WTC11 (cell line): ENCODE results near the gene FCN2. TPM values are rescaled to one million over a fixed set of nuclear protein-coding genes. Genes with fewer than 3 reads are reported as not detected.

ENCODE experiments used
- ATAC-seq: fragments of 200-7000 bp; cut with Tn5 transposase; 2 replicates; pipeline ENCODE4 v1.10.0; 2021; ENCODE audit warnings: mild to moderate bottlenecking, moderate library complexity
- CTCF ChIA-PET: fragments of 300-600 bp; sonication (Branson Sonifier 250); formaldehyde crosslinking; loops from one replicate; lab custom pipeline; 2021; ENCODE audit warnings: antibody characterized with exemption; lab: Charles Lee
- POLR2A ChIA-PET: fragments of 350-600 bp; sonication (Branson Sonifier 250); formaldehyde crosslinking; loops from one replicate; lab custom pipeline; 2021; ENCODE audit warnings: antibody characterized with exemption; lab: Charles Lee
- DNase-seq: peaks from one replicate; pipeline ENCODE4 v3.0.0; 2021; ENCODE audit warnings: low spot score
- H3K27ac Mint-ChIP-seq: 2 replicates; pipeline ENCODE4 v1.8.0; 2021; ENCODE audit warnings: mixed read lengths
- H3K27me3 Mint-ChIP-seq: 2 replicates; pipeline ENCODE4 v1.8.0; 2021; ENCODE audit warnings: low read depth, mild to moderate bottlenecking, moderate library complexity, mixed read lengths
- H3K36me3 Mint-ChIP-seq: 2 replicates; pipeline ENCODE4 v1.8.0; 2021; ENCODE audit warnings: mixed read lengths
- H3K4me1 Mint-ChIP-seq: 2 replicates; pipeline ENCODE4 v1.8.0; 2022; ENCODE audit warnings: mixed read lengths
- H3K4me3 Mint-ChIP-seq: 2 replicates; pipeline ENCODE4 v1.8.0; 2021; ENCODE audit warnings: mild to moderate bottlenecking, moderate library complexity, mixed read lengths
- H3K9me3 Mint-ChIP-seq: 2 replicates; pipeline ENCODE4 v1.8.0; 2021; ENCODE audit warnings: mixed read lengths
- ARID4B ChIP-seq: sonication (generic); formaldehyde crosslinking; IDR thresholded peaks from 2 replicates; pipeline ENCODE4 v1.8.0; 2023; ENCODE audit warnings: missing genetic modification reagents, mild to moderate bottlenecking, borderline replicate concordance
- ATF3 ChIP-seq: sonication (generic); formaldehyde crosslinking; conservative IDR thresholded peaks from 2 replicates; pipeline ENCODE4 v1.8.1; 2022; ENCODE audit warnings: mild to moderate bottlenecking, missing genetic modification reagents
- E2F4 ChIP-seq: sonication (generic); formaldehyde crosslinking; IDR thresholded peaks from 2 replicates; pipeline ENCODE4 v1.8.1; 2022; ENCODE audit warnings: low read depth, mild to moderate bottlenecking, moderate library complexity, missing genetic modification reagents, borderline replicate concordance
- MYBL2 ChIP-seq: sonication (generic); formaldehyde crosslinking; IDR thresholded peaks from 2 replicates; pipeline ENCODE4 v1.8.1; 2023; ENCODE audit warnings: mild to moderate bottlenecking, moderate library complexity, missing genetic modification reagents
- NFE2L1 ChIP-seq: sonication (generic); formaldehyde crosslinking; IDR thresholded peaks from 2 replicates; pipeline ENCODE4 v1.8.1; 2023; ENCODE audit warnings: missing genetic modification reagents
- PRRX2 ChIP-seq: fragments of 250-450 bp; sonication (Bioruptor Pico); IDR thresholded peaks from 2 replicates; pipeline ENCODE4 v1.8.0; 2021; ENCODE audit warnings: mild to moderate bottlenecking
- SP1 ChIP-seq: sonication (generic); formaldehyde crosslinking; conservative IDR thresholded peaks from 2 replicates; pipeline ENCODE4 v1.8.1; 2022; ENCODE audit warnings: missing genetic modification reagents
- USF2 ChIP-seq: sonication (generic); formaldehyde crosslinking; IDR thresholded peaks from 2 replicates; pipeline ENCODE4 v1.8.1; 2023; ENCODE audit warnings: mild to moderate bottlenecking, missing genetic modification reagents, moderate library complexity
- ZBTB21 ChIP-seq: sonication (generic); formaldehyde crosslinking; IDR thresholded peaks from 2 replicates; pipeline ENCODE4 v1.8.1; 2023; ENCODE audit warnings: mild to moderate bottlenecking, missing genetic modification reagents, borderline replicate concordance
- ZNF671 ChIP-seq: fragments of 250-450 bp; sonication (Bioruptor Pico); IDR thresholded peaks from 2 replicates; pipeline ENCODE4 v1.8.0; 2021; ENCODE audit warnings: mild to moderate bottlenecking
- total RNA-seq: library from RNA; stranded (reverse); gene quantifications from 3 replicates; pipeline ENCODE4 v1.2.3, GENCODE V29; 2021
- TF ChIP-seq, protein P1 (sequence below): sonication (generic); formaldehyde crosslinking; IDR thresholded peaks from 2 replicates; pipeline ENCODE4 v1.8.1; 2023; ENCODE audit warnings: mild to moderate bottlenecking, missing genetic modification reagents
- TF ChIP-seq, protein P2 (sequence below): sonication (generic); formaldehyde crosslinking; IDR thresholded peaks from 2 replicates; pipeline ENCODE4 v1.8.1; 2022; ENCODE audit warnings: mild to moderate bottlenecking, moderate library complexity, missing genetic modification reagents

The FCN2 gene
- total RNA-seq, 1 experiment from 2014 or later, result not detected

DNA sequence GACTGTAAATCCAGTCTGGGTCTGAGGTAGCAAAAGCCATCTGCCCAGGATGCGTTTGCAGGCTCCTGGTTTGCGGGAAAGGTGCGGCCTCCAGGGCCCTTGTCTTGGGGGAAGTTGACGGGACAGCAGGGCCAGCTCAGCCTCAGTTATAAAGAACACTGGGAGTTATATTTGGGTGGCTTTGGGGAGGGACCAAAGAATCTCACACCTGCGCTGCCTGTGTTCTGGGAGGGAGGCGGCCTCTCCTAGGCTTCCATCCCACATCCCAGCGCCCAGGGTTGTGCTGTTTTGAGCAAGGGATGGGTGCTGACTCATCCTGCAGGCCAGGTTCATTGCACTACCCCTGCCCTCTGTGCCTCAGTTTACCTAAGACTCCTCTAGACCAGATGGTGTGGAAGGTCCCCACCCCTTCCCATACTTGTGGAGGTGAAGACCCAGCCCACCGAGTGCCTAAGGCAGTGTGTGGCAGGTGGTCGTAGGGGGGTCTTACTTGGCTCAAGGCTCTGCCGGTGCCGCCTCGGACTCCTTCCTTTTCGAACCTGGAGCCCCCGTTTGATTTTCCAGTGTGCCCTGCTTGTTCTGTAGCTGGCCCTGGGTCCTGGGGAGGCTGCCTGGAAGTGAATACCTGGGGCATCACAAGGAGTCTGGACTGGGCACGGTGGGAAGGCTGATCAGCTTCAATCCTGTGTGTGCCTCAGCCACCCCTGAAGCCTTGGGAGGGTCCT lies 39.3 kb upstream of the FCN2 start:
- H3K27ac Mint-ChIP-seq, result no peak overlapping the region
- no peak for ATAC-seq
- H3K36me3 Mint-ChIP-seq, result no peaks in the 10 kb centered on the region
- TF ChIP-seq SP1 (CRISPR knock-in tag) (no peak), E2F4 (CRISPR knock-in tag) (no peak), ATF3 (no peak), ZBTB21 (CRISPR knock-in tag) (no peak), PRRX2 (CRISPR knock-in tag) (no peak), ARID4B (CRISPR knock-in tag) (no peak), ZNF671 (CRISPR knock-in tag) (no peak), MYBL2 (CRISPR knock-in tag) (no peak)
- TF ChIP-seq, protein P1, sequence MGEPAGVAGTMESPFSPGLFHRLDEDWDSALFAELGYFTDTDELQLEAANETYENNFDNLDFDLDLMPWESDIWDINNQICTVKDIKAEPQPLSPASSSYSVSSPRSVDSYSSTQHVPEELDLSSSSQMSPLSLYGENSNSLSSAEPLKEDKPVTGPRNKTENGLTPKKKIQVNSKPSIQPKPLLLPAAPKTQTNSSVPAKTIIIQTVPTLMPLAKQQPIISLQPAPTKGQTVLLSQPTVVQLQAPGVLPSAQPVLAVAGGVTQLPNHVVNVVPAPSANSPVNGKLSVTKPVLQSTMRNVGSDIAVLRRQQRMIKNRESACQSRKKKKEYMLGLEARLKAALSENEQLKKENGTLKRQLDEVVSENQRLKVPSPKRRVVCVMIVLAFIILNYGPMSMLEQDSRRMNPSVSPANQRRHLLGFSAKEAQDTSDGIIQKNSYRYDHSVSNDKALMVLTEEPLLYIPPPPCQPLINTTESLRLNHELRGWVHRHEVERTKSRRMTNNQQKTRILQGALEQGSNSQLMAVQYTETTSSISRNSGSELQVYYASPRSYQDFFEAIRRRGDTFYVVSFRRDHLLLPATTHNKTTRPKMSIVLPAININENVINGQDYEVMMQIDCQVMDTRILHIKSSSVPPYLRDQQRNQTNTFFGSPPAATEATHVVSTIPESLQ (CRISPR knock-in tag), result no peak
- TF ChIP-seq, protein P2, sequence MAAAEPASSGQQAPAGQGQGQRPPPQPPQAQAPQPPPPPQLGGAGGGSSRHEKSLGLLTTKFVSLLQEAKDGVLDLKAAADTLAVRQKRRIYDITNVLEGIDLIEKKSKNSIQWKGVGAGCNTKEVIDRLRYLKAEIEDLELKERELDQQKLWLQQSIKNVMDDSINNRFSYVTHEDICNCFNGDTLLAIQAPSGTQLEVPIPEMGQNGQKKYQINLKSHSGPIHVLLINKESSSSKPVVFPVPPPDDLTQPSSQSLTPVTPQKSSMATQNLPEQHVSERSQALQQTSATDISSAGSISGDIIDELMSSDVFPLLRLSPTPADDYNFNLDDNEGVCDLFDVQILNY (CRISPR knock-in tag), result no peak
- TF ChIP-seq, all 79 proteins: peak for 0
- Mint-ChIP-seq H3K4me1 (no peaks in the 10 kb centered on the region), H3K9me3 (no peaks in the 10 kb centered on the region), H3K27me3 (no peaks in the 10 kb centered on the region), H3K4me3 (no peak overlapping the region)
- POLR2A ChIA-PET, result no interaction called here
- CTCF ChIA-PET, result interaction anchor here (2.4 kb wide), 1 partner anchor 63 kb away, joined by 10 read pairs; no protein-coding TSS in a partner anchor
- DNase-seq, result no peak

- CTCF ChIA-PET, result no interaction called here
- POLR2A ChIA-PET, result no interaction called here
- no peak for ATAC-seq
- no peaks in the 10 kb centered on the region for H3K36me3 Mint-ChIP-seq
- H3K27me3 Mint-ChIP-seq, result no peaks in the 10 kb centered on the region
- no peaks in the 10 kb centered on the region for H3K9me3 Mint-ChIP-seq
- no peaks in the 10 kb centered on the region for H3K4me1 Mint-ChIP-seq
- 0 out of 2 replicates have a peak, but pooled peaks have one; percentile 21 for TF ChIP-seq USF2
- no peak for TF ChIP-seq NFE2L1 (CRISPR knock-in tag)
- H3K4me3 Mint-ChIP-seq, result no peak overlapping the region
- DNase-seq, result no peak
- no peak overlapping the region for H3K27ac Mint-ChIP-seq
Measured at GRCh38 chr9:134842321-134842720, 38.3 kb upstream of the FCN2 start.
